ENCODE data around the gene CAPS.

Gene CAPS

DNA sequence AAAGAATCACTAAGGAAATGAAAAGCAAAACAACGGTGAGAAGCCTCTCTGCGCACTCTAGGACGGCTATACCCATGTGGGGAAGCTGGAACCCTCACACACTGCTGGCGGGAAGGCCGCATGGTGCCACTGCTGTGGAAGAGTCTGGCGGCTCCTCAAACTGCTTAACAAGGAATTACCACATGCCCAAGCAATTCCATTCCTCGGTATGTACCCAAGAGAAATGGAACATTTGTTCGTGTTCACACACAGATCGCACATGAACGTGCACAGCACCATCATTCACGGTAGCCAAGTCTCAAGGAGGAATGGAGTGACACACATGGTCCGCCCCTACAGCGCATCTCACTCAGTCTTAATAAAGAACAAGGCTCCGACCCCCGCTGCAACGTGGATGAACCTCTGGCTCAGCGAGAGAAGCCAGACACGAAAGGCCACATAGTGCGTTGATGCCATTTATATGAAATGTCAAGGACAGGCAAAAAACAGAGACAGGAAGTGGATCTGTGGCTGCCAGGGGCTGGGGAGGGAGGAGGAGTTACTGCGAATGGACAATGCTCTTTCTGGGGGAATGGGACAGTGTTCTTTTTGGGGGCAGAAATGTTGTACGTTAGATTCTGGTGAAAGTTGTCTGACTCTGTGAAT is 7.6 kb downstream of the CAPS start:
- TF ChIP-seq, protein P1, sequence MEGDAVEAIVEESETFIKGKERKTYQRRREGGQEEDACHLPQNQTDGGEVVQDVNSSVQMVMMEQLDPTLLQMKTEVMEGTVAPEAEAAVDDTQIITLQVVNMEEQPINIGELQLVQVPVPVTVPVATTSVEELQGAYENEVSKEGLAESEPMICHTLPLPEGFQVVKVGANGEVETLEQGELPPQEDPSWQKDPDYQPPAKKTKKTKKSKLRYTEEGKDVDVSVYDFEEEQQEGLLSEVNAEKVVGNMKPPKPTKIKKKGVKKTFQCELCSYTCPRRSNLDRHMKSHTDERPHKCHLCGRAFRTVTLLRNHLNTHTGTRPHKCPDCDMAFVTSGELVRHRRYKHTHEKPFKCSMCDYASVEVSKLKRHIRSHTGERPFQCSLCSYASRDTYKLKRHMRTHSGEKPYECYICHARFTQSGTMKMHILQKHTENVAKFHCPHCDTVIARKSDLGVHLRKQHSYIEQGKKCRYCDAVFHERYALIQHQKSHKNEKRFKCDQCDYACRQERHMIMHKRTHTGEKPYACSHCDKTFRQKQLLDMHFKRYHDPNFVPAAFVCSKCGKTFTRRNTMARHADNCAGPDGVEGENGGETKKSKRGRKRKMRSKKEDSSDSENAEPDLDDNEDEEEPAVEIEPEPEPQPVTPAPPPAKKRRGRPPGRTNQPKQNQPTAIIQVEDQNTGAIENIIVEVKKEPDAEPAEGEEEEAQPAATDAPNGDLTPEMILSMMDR (IDR thresholded peaks at IDR 0.05; ENCODE audit: insufficient read depth, low read length, missing control alignments) = no peak

GRCh38 chr19:5922161-5922545 is 8.1 kb downstream of the CAPS start:
- no peak overlapping the region for H3K4me3 ChIP-seq (ENCODE audit: low read depth, low read length)
- DNase-seq (ENCODE audit: low read depth, low spot score) = no peak
- POLR2A ChIA-PET = no interaction called here
- TF ChIP-seq, protein P1 (IDR thresholded peaks at IDR 0.05; ENCODE audit: insufficient read depth, low read length, missing control alignments) = no peak
- CTCF ChIA-PET = interaction anchor here (0.8 kb wide), 1 partner anchor 118 kb away, joined by 4 read pairs; no protein-coding TSS in a partner anchor

More for the DNA sequence above, 7.6 kb downstream of the CAPS start:
- H3K4me3 ChIP-seq (ENCODE audit: low read depth, low read length) = no peak overlapping the region
- POLR2A ChIA-PET = no interaction called here
- DNase-seq (ENCODE audit: low read depth, low spot score) = no peak
- CTCF ChIA-PET = interaction anchor here (0.8 to 2.3 kb wide), 1 partner anchor 118 kb away, joined by 4 to 9 read pairs; no protein-coding TSS in a partner anchor

DNA sequence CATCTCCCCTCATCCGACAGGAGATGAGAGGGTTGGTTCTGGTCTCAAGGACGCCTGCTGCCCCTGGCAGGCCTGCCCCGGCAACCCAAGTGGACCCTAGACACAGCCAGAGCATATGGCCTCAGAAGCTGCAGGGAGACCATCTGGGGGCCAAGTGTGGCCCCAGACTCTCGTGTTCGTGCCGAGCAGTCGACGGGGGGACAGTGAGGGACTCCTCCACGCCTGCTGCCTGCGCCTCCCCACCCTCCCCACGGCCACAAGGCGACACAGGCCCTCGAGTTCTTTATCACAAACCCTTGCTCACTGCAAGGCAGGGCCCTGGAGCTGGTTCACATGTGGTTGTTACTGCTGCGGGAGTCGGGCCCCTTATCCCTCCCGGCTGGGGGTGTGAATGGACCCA is 9.3 kb downstream of the CAPS start:
- CTCF ChIA-PET = interaction anchor here (1.0 to 1.2 kb wide), 2 partner anchors 99 to 119 kb away, joined by 3 read pairs; no protein-coding TSS in a partner anchor

GRCh38 chr19:5925830-5926427 is 11.9 kb downstream of the CAPS start:
- TF ChIP-seq, protein P1 (IDR thresholded peaks at IDR 0.05; ENCODE audit: insufficient read depth, low read length, missing control alignments) = no peak
- no peak overlapping the region for H3K4me3 ChIP-seq (ENCODE audit: low read depth, low read length)
- ChIA-PET CTCF (interaction anchor here (0.8 to 3.7 kb wide), 4 partner anchors 8 to 122 kb away, joined by 3 to 13 read pairs (median 3); no protein-coding TSS in a partner anchor), POLR2A (no interaction called here)
- DNase-seq (ENCODE audit: low read depth, low spot score) = no peak

More for the DNA sequence above, 9.3 kb downstream of the CAPS start:
- no peak for DNase-seq (ENCODE audit: low read depth, low spot score)
- TF ChIP-seq, protein P1 (IDR thresholded peaks at IDR 0.05; ENCODE audit: insufficient read depth, low read length, missing control alignments) = no peak
- POLR2A ChIA-PET = no interaction called here
- H3K4me3 ChIP-seq (ENCODE audit: low read depth, low read length) = no peak overlapping the region

GRCh38 chr19:5926641-5927440 is 12.8 kb downstream of the CAPS start:
- ChIA-PET CTCF (interaction anchor here (3.7 kb wide), 1 partner anchor 123 kb away, joined by 13 read pairs; no protein-coding TSS in a partner anchor), POLR2A (no interaction called here)
- DNase-seq (ENCODE audit: low read depth, low spot score) = no peak
- H3K4me3 ChIP-seq (ENCODE audit: low read depth, low read length) = no peak overlapping the region
- TF ChIP-seq, protein P1 (IDR thresholded peaks at IDR 0.05; ENCODE audit: insufficient read depth, low read length, missing control alignments) = no peak

- H3K4me3 ChIP-seq (ENCODE audit: low read depth, low read length) = no peak overlapping the region
- ChIA-PET CTCF (interaction anchor here (3.7 kb wide), 1 partner anchor 124 kb away, joined by 13 read pairs; no protein-coding TSS in a partner anchor), POLR2A (no interaction called here)
- TF ChIP-seq, protein P1 (IDR thresholded peaks at IDR 0.05; ENCODE audit: insufficient read depth, low read length, missing control alignments) = no peak
- DNase-seq (ENCODE audit: low read depth, low spot score) = no peak
Measured at GRCh38 chr19:5927441-5927821, 13.4 kb downstream of the CAPS start.
